Ramos (cell line): ENCODE results near the gene ZPR1.
"Not testable (repeated sequence)": the region's sequence is repeated elsewhere in the genome, so short reads cannot be mapped to it uniquely, and the experiment has no call there.

Experiments
- in situ Hi-C: fragments of 300-500 bp; cut with MboI; formaldehyde crosslinking; loops from one replicate; pipeline ENCODE4 v1.14.3; 2022; ENCODE audit warnings: low sequenced_read_pairs; ENCODE audit not compliant: unreplicated experiment

The ZPR1 gene

DNA sequence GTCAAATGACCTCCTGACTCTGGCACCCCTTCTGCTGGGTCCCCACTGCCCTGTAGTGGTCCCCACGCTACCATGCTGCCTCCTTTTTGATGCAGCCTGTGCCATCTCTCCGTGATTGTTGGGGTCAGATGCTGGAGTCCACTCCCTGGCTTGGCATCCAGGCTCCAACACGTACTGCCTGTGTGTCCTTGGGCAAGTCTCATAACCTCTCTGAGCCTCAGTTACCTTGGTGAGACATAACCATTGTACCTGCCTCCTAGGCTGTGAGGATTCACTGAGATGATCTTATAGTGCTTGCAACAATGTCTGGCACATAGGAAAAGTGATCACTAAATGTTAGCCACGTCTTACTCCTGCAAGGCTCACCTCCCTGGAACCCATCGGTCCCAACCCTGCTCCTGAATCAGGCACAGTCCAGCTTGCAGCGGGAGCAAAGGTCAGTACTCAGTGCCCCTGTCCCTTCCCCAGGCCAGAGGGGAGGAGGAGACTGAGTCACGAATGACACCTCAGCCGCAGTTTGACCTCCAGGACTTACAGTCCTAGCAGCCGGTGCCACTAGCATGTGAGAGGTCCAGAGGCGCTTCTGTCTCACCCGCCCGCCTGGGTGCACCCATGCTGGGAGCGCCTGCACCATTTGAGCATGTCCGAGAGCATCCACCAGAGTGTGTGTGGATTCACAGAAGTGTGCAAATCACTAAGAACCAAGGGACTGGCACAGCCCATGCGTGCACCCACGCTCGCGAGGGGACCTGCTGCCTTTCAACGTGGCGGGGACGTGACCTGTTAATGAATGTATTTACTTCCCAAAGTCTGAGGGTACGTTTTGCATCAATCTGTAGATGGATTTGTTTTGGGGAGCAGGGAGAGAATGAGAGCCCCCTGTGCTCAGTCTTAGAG, 38.3 kb upstream of the ZPR1 start:
- in situ Hi-C loops = no loop called here

DNA sequence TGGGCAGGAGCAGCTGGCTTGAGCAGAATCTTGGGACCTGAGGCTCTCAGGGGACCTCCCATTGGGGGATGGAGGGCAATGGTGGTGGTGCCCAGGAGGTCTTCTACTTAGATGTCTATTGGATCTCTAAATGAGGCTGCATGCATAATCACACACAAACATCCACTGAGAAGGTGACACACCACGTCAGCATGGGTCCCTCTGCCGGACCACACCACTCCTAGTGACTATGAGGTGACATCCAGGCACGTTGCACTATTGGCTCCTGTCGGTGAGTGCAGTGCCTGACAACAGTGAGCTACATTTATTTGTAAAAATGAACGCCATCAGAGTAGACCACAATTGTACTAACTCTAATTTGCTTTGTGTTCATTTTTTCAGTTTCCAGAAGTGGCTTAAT, 37.6 kb upstream of the ZPR1 start:
- in situ Hi-C loops = no loop called here

DNA sequence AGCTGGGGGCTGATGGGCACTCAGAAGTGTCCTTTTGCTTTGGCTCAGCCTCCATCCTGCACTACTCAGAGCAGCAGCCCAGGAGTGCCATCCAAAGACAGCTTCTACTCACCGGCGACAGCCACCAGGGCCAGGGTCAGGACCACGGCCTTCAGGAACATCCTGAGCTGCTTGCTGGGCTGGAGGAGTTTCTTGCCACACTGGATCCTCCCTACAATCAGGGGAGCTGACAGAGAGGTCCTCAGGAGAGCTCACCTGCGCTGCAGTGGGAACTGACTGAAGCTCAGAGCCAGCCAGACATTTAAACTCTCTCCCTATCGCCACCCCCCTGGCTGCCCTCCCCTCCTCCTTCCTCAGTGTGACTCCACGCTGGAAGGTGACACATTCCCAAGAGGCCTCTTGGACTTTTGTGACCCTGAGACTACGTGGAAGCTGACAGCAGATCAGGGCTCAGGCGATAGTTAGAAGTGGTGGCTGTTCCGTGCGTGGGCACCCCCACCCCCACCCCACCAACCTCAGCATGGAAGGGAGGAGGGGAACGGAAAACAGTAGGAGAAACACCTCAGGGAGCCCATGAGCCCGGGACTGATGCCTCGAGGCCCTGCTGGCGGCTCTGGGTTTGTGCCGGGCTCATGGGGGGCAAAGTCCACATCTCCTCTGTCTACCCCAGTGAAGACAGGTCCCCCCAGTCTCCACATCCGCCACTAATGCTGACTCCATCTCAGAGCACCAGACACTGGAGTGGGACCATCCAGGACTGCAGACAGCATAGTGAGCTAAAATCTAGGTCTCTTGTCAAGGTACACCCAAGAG, 35.4 kb upstream of the ZPR1 start, which contains the start of gene APOA4:
APOA4 (minus strand) TSS at position 274 of the 813 bp plus-strand sequence; CDS start at position 161, 113 bp downstream.
- in situ Hi-C loops = no loop called here

DNA sequence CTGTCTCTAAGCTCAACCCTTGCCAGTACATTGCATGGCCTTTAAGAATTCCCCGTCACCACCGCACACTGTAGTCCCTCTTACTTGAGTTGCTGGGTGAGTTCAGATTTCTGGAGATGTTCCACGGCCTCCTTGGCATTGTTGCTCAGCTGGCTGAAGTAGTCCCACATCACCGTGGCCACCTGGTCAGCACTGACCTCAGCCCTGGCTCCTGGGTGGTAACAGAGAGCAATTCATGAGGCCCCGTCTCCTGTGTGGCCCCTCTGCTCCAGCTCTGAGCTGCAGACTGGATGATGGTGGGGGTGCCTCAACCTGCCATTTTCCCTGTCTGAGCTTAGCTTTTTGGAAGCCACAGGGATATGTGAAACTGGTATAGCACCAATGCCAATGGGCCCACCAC, 34.8 kb upstream of the ZPR1 start:
- in situ Hi-C loops = no loop called here

DNA sequence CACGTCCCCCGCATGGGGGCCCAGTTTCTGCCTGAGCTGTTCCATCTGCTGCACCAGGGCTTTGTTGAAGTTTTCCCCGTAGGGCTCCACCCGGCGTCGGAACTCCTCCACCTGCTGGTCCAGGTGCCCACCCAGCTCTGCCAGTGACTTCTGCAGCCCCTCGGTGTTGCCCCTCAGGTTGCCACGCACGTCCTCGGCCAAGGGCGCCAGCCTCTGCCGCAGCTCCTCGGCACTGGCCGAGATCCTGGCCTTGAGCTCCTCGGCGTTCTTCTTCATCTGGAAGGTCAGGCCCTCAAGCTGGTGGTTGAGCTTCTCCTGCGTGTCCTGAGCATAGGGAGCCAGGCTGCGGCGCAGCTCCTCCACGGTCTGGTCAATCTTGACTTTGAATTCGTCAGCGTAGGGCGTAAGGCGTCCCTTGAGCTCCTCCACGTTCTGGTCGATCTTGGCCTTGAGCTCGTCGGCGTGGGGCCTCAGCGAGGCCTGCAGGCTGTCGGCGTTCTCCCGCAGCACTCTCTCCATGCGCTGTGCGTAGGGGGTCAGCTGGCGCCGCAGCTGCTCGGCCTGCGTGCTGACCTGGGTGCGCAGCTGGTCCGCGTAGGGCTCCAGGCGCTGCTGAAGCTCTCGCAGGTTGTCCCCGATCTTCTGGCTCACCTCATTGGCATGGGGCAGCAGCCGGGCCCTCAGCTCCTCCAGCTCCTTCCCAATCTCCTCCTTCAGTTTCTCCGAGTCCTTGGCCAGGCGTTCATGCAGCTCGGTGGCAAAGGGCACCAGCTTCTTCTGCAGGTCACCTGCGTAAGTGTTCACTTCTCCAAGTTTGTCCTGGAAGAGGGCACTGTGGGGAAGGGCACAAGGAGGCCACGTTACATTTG, 33.5 kb upstream of the ZPR1 start:
- in situ Hi-C loops = no loop called here

DNA sequence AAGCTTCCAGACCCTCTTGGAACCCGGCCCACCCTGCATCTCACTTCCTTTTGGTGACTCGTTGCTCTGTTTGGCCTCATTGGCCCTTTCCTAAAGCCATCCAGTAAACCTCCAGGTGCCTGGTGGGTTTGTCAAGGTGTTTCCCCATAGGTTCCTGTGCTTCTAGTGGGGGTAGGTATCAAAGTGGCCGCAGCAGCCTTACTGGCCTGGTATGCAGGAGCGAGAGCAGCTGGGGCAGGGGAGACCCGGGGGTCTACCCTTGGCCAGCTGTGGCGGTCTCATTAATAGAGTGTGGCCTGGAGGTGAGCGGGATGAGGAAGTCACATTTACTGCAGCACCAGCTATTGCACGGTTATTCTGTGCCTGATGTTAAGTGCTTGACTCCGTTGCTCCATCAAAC, 31.2 kb upstream of the ZPR1 start:
- in situ Hi-C loops = no loop called here

DNA sequence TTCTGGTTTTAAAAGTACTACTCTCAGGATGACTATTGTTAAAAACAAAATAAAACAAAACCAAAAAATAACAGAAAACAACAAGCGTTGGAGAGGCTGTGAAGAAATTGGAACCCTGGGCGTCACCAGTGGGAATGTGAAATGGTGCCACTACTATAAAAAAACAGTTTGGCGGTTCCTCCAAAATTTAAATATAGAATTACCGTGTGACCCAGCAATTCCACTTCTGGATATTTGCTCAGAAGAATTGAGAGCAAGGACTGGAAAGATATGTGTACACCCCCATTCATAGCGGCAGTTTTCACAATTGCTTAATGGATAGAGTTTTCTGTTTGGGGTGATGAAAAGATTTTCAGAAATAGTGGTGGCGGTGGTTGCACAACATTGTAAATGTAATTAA, 26.7 kb upstream of the ZPR1 start:
- in situ Hi-C loops = no loop called here

DNA sequence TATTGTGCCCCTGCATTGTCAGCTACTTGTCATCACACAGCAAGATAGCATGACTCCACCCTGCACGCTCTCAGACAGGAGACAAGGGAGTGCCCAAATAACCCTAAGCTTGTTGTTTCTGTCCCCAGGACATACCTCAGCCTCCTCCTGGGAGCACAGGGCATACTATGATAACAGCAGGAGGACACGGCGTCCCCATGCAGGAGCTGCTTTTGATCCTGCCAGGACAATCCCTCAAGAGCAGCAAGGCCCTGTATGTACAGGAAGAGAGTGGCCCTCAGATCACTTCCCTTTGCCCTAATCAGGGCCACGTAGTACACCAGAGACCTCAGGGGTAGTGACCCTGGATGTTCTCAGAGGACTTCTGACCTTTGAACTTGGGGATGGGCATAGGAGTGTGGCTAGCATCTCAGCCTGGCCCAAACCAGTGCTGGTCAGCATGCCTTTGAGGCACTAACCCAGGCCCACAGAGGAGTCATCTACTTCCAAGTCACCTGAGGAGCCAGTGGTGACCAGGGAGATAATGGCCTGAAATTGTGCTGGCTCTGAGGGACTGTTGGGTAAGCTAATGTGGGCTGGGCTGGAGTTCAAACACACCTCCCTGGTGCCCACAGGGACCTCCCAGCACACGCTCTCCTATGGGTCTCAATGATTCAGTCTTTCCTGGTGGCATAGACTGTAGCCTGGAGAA, 26.1 kb upstream of the ZPR1 start:
- in situ Hi-C loops = no loop called here

DNA sequence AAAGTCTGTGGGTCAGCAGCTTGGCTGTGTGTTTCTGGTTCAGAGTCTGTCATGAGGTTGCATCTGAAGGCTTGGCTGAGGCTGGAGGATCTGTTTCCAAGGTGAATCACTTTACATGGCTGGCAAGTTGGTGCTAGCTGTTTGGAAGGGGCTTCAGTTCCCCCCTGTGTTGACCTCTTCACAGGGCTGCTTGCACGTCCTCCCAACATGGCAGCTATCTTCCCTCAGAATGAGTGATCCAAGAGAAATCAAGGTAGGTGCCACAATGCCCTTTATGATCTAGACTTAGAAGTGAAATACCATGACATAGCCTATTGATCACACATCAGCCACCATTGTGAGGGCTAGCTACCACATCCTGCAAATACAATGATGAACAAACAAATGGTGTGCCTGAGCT, 25.3 kb upstream of the ZPR1 start:
- in situ Hi-C loops = no loop called here

DNA sequence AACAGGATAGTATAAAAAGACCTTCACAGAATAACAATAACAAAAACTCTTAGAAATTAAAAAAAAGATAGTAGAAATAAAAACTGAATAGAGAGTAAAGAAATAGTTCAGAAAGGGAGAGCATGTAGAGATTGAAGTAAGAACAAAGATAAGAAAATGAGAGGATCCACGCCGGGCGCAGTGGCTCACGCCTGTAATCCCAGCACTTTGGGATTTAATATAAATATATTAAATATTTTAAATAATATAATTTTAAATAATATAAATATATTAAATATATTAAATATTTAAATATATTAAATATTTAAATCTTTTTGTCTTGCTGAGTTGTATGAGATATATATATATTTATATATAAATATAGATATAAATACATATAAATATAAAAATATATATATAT, 24.3 kb upstream of the ZPR1 start:
- in situ Hi-C loops = no loop called here

DNA sequence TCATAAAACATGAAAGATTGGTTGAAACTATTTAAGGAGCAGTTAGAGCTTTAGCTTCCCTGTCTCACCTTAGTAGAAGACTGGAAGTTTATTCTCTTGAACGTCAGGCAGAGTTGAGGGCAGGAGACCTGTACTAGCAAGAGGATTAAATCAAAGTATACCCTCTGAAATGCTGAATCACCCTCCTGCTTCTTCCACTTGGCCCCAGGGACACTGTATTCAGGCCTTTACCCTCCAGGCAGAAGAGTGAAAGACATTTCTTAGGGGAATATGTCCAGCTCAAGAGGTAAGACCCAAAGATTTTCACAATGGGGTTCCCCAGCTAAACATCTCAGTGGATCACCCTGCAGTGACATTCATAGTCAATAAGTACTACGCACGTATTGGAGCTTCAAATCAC, 23.4 kb upstream of the ZPR1 start:
- in situ Hi-C loops = no loop called here

DNA sequence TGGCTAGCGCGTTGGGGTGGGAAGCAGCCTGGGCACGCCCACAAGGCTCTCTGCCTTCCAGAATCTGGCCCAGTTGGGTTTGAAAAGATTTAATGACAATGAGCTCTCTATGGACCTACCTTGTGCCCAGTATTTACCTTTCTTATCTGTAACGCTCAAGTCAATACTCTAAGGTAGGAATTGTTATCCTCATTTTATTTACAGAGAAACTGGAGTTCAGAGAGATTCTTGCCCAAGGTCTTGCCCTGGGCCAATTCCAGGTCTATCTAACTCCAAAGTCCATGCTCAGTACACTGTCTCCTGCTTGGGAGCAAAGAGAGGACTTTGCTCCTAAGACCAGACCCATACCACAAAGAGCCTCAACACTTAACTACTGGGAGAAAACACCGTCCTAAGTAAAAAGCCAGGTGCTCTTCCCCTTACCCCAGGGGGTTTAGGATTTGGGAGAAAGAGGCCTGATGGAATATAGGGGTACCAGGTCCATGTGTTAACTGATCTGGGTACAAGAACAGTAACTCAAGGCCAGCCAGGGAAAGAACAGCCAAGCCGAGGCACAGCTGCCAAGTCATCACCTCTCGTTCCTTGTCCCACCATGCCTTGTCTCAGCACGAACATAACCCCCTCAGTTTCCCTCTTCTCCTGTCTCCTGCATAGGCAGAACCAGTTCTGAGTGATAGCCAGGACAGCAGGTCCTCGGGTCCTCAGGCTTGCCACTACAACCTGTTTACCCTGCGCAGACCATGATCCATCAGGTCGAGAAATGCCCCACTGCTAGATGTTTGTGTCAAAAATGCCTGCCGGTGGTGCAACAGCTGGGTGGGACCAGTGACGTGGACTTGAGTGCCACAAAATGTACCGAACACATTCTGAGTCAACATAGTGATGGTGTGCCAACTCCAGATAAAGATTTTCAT, 20.7 kb upstream of the ZPR1 start:
- in situ Hi-C loops = no loop called here

DNA sequence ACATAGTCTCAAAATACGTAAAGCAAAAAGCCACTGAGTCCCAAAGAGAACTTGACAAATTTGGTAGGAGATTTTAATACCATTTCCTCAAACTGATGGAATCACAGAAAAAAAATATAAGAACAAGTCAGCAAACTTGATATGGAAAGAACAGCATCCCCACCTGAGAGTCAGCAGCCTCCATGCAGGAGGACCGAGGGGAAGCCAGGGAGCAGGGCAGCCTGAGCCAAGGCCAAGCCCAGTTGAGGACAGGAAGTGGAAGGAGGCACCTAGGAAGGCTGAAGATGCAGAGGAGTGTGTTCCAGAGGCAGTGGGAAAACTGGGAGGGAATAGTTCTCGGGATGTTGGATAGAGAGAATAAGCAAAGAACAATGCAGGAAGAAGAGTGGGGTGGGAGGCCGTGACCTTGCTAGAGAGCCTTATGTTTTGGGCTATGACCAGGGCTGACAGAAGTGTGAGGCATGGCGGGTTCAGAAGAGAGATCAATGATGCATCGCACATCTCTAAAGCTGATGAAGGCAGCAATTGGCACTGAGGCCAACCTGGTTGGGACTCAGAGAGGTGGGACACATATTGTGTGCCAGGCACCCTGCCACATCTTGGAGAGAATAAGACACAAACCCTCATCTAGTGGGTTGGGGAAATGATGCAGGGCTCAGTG, 19.9 kb upstream of the ZPR1 start:
- in situ Hi-C loops = no loop called here

DNA sequence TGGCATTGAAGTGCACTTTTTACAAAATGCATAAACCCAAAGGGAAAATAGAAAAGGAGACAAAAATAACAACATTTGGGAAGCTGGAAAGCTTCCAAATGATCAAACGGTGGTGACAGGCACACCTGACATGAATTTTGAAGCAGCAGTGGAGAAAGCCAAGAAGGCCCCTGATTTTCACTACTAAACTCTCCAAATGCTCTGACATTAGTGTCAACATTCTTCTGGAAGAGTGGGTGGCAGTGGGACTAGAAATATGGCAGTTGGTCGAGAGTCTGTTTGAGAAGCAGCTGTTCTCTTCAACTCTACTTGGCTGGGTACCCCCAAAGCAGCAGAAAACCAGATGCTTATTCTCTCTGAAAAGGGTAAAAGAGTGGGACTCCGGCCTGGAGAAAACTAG, 16.2 kb upstream of the ZPR1 start:
- in situ Hi-C loops = no loop called here

DNA sequence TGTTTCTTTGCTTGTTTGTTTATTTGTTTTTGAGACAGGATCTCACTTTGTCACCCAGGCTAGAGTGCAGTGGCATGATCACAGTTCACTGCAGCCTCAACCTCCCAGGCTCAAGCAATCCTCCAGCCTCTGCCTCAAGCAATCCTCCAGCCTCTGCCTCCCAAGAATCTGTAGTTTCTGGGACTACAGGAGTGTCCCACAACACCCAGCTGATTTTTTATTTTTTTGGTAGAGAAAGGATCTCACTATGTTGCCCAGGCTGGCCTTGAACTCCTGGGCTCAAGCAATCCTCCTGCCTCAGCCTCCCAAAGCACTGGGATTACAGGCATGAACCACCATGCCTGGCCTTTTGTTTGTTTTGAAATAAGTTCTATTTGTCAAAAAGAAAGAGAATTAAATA, 13.8 kb upstream of the ZPR1 start:
- in situ Hi-C loops = not testable (repeated sequence)

DNA sequence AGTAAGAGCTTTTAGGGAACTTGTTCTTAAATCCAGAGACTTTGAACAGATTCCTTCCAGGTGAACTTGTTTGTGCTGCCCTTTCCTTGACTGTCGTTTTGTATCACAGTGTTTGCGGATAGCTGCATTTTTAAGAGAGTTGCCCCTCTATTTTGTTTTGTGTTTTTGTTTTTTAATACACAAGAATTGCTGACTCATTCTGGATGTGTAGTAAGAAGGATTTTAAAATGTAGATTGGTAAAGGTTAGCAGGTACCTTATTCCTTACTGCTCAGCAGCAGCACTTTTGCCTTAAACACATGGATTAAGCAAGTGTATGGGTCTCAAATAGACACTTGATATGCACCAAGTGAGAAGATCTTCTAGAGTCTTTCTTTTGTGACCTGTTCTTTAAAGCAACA, 12.8 kb upstream of the ZPR1 start:
- in situ Hi-C loops = no loop called here

DNA sequence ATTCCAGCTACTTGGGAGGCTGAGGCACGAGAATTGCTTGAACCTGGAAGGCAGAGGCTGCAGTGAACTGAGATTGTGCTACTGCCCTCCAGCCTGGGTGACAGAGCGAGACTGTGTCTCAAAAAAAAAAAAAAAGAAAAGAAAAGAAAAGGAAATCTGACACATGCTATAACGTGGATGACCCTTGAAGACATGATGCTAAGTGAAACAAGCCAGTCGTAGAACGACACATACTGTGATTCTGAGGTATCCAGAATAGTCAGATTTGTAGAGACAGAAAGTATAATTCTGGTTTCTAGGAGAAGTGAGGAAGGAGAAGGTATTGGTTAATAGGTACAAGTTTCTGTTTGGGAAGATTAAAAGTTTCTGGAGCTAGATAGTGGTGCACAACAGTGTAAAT, 10.5 kb upstream of the ZPR1 start:
- in situ Hi-C loops = no loop called here

DNA sequence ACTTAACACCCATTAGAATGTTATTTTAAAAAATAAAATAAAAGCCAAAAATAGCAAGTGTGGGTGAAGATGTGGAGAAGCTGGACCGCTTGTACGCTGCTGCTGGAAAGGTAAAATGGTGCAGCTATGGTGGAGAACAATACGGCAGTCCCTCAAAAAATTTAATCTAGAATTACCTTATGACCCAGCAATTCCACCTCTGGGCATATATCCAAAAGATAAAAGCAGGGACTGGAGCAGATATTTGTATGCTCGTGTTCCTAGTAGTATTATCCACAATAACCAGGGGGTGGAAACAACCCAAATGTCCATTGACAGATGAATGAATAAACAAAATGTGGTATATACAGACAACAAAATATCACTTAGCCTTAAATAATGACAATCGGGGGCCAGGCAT, 10.0 kb upstream of the ZPR1 start:
- in situ Hi-C loops = no loop called here
